SIG-M5 (cell line): ENCODE measurements around the gene PITPNM1.
"Not testable (repeated sequence)": the region's sequence is repeated elsewhere in the genome, so short reads cannot be mapped to it uniquely, and the experiment has no call there.

Source experiments
- DNase-seq: peaks from one replicate; lab custom pipeline; 2025; lab: John Stamatoyannopoulos, UW

The PITPNM1 gene

DNA sequence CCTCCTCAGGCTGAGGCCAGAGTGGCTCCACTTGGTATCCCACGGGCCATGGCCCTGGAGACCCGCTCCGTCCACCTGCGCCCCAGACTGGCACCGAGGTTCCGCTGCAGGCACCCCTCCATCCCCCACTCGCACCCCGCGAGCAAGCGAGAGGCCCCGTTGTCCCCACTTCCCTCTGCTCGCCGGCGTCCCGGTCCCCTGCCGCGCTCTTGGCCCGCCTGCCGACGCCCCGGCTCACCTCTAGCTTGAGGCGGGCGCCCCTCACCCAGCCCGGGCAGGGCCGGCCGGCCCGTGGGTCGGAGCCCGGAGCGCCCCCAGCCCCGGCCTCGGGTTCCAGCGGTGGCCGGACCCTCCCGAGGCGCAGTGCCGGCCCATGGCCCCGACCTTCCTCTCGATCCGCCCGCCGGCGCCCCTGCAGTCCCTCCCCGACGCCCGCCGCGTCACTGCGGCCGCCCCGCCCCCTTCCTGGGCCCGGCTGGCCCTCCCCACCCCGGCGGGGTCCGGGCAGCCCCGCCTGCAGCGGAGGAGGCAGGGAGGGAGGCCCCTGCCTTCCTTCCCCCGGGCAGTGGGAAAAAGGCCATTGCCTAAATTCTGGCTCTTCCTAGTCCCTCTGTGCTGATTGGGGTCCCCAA, at the start of gene PITPNM1:
PITPNM1 (minus strand) TSS at position 414 of the 632 bp plus-strand sequence. CDS start 1,183 bp downstream, outside the sequence.
- no peak for DNase-seq

DNA sequence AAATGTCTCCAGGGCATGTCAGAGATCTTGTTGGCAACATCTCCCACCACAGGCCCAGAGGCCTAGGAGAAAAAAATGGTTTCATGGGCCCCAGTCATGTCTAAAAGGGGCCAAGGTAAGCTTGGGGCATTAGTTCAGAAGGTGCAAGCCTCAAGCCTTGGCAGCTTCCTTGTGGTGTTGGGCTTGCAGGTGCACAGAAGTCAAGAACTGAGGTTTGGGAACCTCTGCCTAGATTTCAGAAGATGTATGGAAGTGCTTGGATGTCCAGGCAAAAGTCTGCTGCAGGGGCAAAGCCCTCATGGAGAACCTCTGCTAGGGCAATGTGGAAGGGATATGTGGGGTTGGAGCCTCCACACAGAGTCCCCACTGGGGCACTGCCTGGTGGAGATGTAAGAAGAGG, 46.5 kb upstream of the PITPNM1 start:
- not testable (repeated sequence) for DNase-seq

DNA sequence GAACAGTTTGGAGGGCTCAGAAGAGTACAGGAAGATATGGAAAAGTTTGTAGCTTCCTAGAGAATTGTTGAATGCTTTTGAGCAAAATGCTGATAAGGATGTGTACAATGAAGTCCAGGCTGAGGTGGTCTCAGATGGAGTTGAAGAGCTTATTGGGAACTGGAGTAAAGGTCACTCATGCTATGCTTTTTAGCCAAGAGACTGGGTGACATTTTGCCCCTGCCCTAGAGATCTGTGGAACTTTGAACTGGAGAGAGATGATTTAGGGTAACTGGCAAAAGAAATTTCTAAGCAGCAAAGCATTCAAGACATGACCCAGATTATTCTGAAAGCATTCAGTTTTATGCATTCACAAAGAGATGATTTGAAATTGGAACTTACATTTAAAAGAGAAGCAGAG, 46.0 kb upstream of the PITPNM1 start:
- DNase-seq, result no peak

GRCh38 chr11:67548555-67549110, 43.5 kb upstream of the PITPNM1 start:
- no peak for DNase-seq

DNA sequence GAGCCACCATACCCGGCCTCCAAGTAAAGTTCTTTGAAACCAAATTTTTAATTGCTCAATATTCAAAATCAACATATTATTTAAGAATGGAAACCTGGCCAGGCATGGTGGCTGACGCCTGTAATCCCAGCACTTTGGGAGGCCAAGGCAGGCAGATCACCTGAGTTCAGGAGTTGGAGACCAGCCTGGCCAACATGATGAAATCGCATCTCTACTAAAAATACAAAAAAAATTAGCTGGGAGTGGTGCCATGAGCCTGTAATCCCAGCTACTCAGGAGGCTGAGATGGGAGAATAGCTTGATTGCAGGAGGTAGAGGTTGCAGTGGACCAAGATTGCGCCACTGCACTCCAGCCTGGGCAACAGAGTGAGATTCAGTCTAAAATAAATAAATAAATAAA, 42.9 kb upstream of the PITPNM1 start:
- DNase-seq, result not testable (repeated sequence)

GRCh38 chr11:67545280-67545679, 40.1 kb upstream of the PITPNM1 start:
- no peak for DNase-seq

GRCh38 chr11:67544616-67545242, 39.6 kb upstream of the PITPNM1 start:
- DNase-seq, result no peak

DNA sequence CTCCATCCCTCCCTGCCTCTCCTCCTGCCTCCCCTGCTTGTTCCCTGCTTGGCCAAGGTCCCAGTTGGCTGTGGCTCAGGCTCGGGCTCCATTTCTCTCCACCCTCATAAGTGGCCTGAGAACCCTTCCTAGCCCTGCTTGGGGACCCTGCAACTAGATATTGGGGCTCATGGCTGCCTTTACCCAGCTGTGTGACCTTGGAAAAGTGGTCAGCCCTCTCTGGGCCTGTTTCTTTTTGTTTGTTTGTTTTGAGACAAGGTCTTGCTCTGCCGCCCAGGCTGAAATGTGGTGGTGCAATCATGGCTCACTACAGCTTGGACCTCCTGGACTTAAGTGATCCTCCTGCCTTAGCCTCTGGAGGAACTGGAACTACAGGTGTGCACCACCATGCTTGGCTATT, 38.4 kb upstream of the PITPNM1 start:
- DNase-seq, result no peak

- no peak for DNase-seq
These were observed 37.8 kb upstream of the PITPNM1 start for GRCh38 chr11:67542971-67543370.

DNA sequence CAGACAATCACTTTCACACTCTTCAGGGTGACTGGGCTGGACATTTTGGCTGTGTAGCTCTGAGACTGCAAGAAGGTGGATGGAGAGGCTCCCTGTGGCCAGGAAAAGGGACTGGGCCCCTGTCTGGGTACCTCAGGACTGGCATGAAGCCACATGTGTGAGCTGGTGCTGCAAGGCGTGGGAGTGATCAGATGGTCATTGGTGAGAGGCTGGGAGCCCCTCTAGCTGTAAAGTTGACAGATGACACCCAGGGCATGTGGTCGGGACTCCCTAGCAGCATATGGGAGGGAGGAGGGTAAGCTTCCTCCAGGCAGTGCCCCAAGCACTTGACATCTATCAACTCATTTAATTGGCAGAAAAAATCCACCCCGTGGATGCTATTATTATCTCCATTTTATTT, 37.0 kb upstream of the PITPNM1 start:
- no peak for DNase-seq

DNA sequence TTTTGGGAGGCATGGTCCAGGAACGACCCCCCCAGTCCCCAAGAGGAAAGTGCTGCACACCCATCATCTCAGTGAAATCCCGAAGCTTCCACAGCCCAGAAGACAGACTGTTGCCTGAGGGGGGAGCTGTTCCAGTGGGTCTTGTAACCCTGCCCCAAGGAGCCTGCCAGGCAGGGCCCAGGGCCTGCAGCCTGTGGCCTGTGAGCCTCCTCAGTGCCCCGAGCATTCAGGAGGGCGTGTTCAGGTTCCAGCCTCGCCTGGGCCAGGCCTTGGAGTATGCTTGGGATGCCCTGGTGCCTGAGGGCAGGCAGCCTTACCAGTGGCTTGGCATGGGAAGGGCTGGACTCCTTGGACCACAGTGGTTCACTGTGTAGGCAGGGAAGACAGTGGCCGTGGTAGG, 36.0 kb upstream of the PITPNM1 start:
- DNase-seq, result no peak

DNA sequence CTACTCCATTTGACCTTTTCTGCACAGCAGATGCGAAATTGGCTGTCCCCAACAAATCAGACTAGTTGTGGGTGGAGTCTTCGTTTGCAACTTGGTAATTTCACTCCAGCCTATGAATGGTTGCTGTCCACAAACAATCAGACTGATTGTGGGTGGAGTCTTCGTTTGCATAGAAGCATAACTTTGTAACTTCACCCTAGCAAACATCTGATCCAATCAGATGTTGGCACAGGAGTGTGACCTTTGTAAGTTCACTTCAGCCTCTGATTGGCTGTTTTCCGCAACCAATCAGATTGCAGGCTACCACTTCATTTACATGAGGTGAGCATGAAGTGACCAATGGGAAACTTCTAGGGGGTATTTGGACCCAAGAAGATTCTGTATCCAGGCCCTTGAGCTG, 34.4 kb upstream of the PITPNM1 start:
- DNase-seq, result no peak

DNA sequence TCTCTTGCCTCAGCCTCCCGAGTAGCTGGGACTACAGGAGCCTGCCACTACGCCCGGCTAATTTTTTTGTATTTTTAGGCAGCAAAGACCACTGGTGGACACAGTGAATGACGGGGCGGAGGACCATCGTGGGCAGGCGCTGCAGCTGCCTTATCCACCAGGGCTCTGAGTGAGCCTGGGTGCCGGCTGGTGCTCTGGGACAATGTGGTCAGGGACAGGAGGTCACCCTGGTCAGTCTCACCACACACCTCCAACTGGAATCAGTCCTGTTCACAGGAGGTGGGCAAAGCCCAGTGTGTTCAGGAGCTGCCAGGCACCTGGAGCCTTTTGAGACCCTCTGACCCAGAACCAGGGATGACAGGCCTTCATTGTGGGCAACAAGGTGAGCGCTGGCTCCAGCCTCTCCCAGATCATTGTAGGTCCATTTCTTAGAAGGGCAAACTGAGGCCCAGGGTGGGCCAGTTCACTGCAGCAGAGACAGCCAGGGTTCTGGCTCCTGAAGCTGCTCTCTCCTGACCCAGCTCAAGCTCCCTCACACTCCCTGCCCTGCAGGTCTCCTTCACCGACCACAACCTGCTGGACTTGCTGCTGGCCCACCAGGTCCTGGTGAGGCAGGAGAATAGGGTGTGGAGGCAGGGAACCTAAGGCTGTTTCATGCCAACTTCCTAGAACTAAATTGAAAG, 33.8 kb upstream of the PITPNM1 start:
- DNase-seq, result no peak

- no peak for DNase-seq
These were observed 33.1 kb upstream of the PITPNM1 start for GRCh38 chr11:67538306-67538705.

- no peak for DNase-seq
These were observed 30.4 kb upstream of the PITPNM1 start for GRCh38 chr11:67535561-67535960.

- DNase-seq, result no peak
These were observed 29.0 kb upstream of the PITPNM1 start for GRCh38 chr11:67534070-67534679.

DNA sequence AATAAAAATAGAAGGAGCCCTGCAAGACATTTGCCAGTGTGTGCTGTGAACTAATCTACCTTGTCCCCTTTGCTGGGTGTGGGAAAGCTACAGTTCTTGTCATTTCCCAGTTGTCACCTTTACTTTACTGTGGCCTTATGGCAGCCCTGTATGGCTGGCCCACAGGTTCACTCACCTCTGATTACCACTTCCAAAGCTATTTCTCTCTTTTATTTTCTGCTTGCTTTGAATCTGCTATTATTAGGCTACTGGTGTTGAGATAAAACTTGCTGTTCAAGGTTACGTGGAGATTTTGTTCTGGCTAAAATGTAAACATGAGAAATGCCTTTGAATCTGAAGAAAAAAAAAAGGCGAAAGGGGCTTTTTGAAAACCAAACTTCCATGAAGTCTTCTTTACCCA, 27.7 kb upstream of the PITPNM1 start:
- DNase-seq, result no peak

DNA sequence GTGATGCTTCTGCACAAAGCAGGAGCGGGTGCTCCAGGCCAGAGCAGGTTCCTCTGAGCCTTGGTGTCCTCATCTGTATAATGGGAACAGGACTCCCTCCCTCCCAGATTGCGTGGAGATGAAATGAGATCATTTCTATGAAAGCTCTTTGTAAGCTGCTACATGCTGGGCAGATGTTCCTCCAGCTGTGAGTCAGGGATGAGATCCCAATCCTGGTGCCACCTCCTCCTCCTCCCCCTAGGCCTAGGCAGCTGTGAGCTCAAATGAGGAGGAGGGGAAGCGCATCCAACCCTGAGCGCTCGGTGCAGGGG, 25.1 kb upstream of the PITPNM1 start:
- DNase-seq, result no peak

DNA sequence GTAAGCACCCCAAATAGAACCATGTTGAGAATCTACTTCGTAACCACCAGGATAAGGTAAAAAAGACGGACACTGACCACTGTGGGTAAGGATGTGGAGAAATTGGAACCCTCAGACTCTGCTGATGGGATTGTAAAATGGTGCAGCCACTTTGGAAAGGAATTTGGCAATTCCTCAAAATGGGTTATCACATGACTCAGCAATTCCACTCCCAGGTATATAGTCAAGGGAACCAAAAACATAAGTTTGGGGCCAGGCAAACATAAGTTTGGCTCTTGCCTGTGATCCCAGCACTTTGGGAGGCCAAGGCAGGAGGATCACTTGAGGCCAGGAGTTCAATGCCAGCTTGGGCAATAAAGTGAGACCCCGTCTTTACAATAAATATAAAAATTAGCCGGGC, 23.2 kb upstream of the PITPNM1 start:
- no peak for DNase-seq

DNA sequence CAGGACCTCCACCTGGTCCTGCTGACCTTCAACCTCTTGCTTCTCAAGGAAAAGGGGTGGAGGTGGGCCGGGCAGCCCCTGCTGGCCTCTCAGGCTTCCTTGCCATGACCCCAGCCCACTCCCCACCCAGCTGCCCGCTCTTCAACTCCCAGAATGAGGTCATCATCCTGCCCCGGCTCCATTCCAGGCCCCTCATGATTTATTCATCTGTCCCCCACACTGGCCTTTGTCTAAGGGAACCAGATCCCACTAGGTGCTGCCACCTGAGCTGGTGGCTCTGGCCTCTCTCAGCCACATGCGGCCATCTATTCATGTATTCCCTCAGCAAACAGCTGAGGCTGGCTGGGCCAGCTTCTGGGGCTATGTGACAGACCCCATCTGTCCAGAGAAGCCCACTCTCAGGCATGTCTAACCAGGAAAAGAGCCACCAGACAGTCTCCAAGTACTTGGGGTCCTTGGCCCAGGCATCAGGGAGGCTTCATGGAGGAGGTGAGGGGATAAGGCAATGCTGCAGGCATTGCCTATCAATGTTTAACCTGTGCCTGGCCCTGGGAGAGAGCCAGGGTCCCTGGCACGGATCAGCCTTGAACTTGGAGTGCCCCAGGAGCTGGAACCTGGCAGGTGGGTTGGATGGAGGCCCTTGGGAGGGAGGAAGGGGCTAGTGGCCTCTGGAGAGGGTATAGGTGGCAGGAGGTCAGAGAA, 20.3 kb upstream of the PITPNM1 start:
- no peak for DNase-seq

GRCh38 chr11:67524480-67524808, 19.3 kb upstream of the PITPNM1 start:
- no peak for DNase-seq
